SU-DHL-6 (cell line): ENCODE measurements around the gene ANO6.

Experiments
- H2AFZ ChIP-seq: fragments of 200-600 bp; sonication (generic); 2 replicates; pipeline ENCODE4 v1.6.1; 2014; ENCODE audit warnings: low read depth, mild to moderate bottlenecking, moderate library complexity, mixed read lengths, antibody characterized with exemption, low read length; ENCODE audit not compliant: severe bottlenecking
- H3F3A ChIP-seq: fragments of 200-600 bp; shearing (Covaris generic); 2 replicates; pipeline ENCODE4 v1.6.0; 2016; ENCODE audit warnings: antibody characterized with exemption, mild to moderate bottlenecking; ENCODE audit not compliant: insufficient read depth
- H3K27ac ChIP-seq: fragments of 200-600 bp; sonication (generic); 2 replicates; pipeline ENCODE4 v1.5.1; 2016; ENCODE audit warnings: low read depth, mild to moderate bottlenecking, low read length, moderate library complexity, mixed read lengths
- H3K27me3 ChIP-seq: fragments of 200-600 bp; sonication (generic), shearing (Covaris generic); 2 replicates; pipeline ENCODE4 v1.6.0; 2014; ENCODE audit warnings: mild to moderate bottlenecking, low read length
- H3K36me3 ChIP-seq: fragments of 200-600 bp; sonication (generic); 2 replicates; pipeline ENCODE4 v1.6.1; 2014; ENCODE audit warnings: mild to moderate bottlenecking, low read length, mixed read lengths
- H3K4me2 ChIP-seq: fragments of 300-600, 200-600 bp; shearing (Covaris generic), sonication (generic); 2 replicates; pipeline ENCODE4 v1.6.0; 2014; ENCODE audit warnings: low read length, low read depth, mild to moderate bottlenecking; ENCODE audit not compliant: poor library complexity, severe bottlenecking
- H3K4me3 ChIP-seq: fragments of 200-600 bp; sonication (generic); 2 replicates; pipeline ENCODE4 v1.5.1; 2014; ENCODE audit warnings: antibody characterized with exemption, low read length, mild to moderate bottlenecking, mixed read lengths; ENCODE audit not compliant: insufficient read depth, poor library complexity, severe bottlenecking
- H3K79me2 ChIP-seq: fragments of 200-600 bp; sonication (generic); 2 replicates; pipeline ENCODE4 v1.6.1; 2014; ENCODE audit warnings: mild to moderate bottlenecking, low read length, moderate library complexity; ENCODE audit not compliant: insufficient read depth
- H3K9ac ChIP-seq: fragments of 200-600 bp; sonication (generic); 2 replicates; pipeline ENCODE4 v1.7.0; 2014; ENCODE audit warnings: mild to moderate bottlenecking, low read length
- H3K9me2 ChIP-seq: fragments of 200-600 bp; sonication (generic); replicated peaks from 2 replicates; pipeline ENCODE4 v1.6.1; 2014; ENCODE audit warnings: low read length; ENCODE audit not compliant: insufficient read depth
- H3K9me3 ChIP-seq: fragments of 200-600 bp; sonication (generic); 2 replicates; pipeline ENCODE4 v1.6.1; 2014; ENCODE audit warnings: low read length, mixed read lengths; ENCODE audit not compliant: insufficient read depth
- H4K20me1 ChIP-seq: fragments of 200-600 bp; sonication (generic); 2 replicates; pipeline ENCODE4 v1.6.1; 2014; ENCODE audit warnings: low read depth, mild to moderate bottlenecking, antibody characterized with exemption, low read length, moderate library complexity, mixed read lengths
- EZH2phosphoT487 ChIP-seq: fragments of 200-600 bp; sonication (generic), shearing (Covaris generic); conservative IDR thresholded peaks from 2 replicates; pipeline ENCODE4 v1.6.1; 2018; ENCODE audit warnings: mild to moderate bottlenecking, antibody characterized with exemption, low read length, moderate library complexity, mixed read lengths
- TF ChIP-seq, protein P1 (sequence below): fragments of 200-600 bp; sonication (generic); IDR thresholded peaks from one replicate; pipeline ENCODE4 v1.5.1; 2017; ENCODE audit warnings: antibody characterized with exemption, mild to moderate bottlenecking, low read length, moderate library complexity; ENCODE audit not compliant: insufficient read depth, poor library complexity, severe bottlenecking

Gene ANO6

DNA sequence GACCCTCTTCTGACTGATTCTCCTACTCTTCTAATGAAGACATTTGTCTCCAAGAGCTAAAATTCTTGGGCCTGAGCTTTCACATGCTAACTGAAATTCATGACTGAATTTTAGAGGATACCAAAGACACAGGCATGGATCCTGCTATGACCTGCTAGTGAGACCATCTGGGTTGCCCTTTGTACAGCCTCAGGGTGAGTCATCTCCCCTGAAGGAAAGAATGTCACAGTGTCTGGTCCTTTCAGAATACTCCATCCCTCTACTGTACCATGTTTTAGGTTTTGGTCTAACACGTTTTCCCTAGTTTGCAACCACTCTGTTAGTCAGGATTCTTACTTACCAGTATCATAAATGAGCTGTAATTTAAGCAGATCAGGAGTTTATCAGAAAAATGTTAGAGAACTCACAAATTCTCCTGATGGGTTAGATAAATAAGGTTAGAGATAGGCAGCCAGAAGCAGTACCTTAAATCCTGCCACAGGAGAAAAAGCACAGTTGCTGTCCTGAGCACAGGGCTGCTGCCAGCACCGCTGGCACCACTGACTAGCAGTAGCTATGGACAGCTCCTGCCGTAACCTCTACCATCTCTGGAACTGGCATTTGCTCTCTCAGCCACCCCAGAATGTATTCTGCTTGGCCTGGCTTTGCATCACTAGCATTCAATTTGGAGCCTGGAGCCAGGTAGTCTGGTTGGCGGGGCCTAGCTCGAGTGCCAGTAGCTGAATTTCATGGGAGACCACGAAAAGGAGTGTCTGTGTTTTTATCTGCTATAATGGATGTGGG, 127.6 kb downstream of the ANO6 start:
- Histone ChIP-seq H3K27me3 (no peaks in the 10 kb centered on the region), H3K27ac (no peak overlapping the region), H3K36me3 (no peaks in the 10 kb centered on the region), H2AFZ (no peak overlapping the region), H3K79me2 (no peaks in the 10 kb centered on the region), H4K20me1 (no peaks in the 10 kb centered on the region), H3K4me2 (no peak overlapping the region), H3K9me2 (no peaks in the 10 kb centered on the region), H3F3A (no peaks in the 10 kb centered on the region), H3K4me3 (no peak overlapping the region), H3K9me3 (no peaks in the 10 kb centered on the region), H3K9ac (no peak overlapping the region)
- TF ChIP-seq, protein P1, sequence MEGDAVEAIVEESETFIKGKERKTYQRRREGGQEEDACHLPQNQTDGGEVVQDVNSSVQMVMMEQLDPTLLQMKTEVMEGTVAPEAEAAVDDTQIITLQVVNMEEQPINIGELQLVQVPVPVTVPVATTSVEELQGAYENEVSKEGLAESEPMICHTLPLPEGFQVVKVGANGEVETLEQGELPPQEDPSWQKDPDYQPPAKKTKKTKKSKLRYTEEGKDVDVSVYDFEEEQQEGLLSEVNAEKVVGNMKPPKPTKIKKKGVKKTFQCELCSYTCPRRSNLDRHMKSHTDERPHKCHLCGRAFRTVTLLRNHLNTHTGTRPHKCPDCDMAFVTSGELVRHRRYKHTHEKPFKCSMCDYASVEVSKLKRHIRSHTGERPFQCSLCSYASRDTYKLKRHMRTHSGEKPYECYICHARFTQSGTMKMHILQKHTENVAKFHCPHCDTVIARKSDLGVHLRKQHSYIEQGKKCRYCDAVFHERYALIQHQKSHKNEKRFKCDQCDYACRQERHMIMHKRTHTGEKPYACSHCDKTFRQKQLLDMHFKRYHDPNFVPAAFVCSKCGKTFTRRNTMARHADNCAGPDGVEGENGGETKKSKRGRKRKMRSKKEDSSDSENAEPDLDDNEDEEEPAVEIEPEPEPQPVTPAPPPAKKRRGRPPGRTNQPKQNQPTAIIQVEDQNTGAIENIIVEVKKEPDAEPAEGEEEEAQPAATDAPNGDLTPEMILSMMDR = no peak
- TF ChIP-seq EZH2phosphoT487 = no peak

DNA sequence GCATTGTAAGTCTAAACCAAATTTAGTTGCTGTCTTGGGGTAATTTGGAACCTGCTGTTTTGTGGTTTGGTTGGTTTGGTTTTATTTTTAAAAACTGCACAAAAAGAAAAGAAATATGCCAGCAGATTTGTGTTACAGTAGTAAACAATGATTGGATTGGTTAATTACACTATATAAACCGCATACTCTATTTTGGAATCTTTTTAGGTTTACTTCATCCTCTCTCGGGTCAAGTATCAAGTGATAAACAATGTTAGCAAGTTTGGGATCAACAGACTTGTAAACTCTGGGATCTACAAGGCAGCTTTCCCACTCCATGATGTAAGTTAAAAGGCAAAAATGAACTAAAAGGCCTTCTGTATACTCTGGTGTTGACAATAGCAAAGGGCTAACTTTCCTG, 132.4 kb downstream of the ANO6 start:
- Histone ChIP-seq H3K9me3 (no peaks in the 10 kb centered on the region), H3K9ac (no peak overlapping the region), H2AFZ (no peak overlapping the region), H3K27ac (no peak overlapping the region), H4K20me1 (no peaks in the 10 kb centered on the region), H3F3A (no peaks in the 10 kb centered on the region), H3K9me2 (no peaks in the 10 kb centered on the region), H3K79me2 (no peaks in the 10 kb centered on the region), H3K27me3 (no peaks in the 10 kb centered on the region), H3K4me3 (no peak overlapping the region), H3K4me2 (no peak overlapping the region), H3K36me3 (no peaks in the 10 kb centered on the region)
- no peak for TF ChIP-seq EZH2phosphoT487
- TF ChIP-seq, protein P1 = no peak

GRCh38 chr12:45348986-45349385, 133.1 kb downstream of the ANO6 start:
- H3K27ac ChIP-seq = no peak overlapping the region
- no peak overlapping the region for H3K4me2 ChIP-seq
- no peak overlapping the region for H2AFZ ChIP-seq
- no peaks in the 10 kb centered on the region for H3K9me2 ChIP-seq
- TF ChIP-seq EZH2phosphoT487 = no peak
- TF ChIP-seq, protein P1 = no peak
- no peaks in the 10 kb centered on the region for H3K27me3 ChIP-seq
- H3K4me3 ChIP-seq = no peak overlapping the region
- no peaks in the 10 kb centered on the region for H3K9me3 ChIP-seq
- no peaks in the 10 kb centered on the region for H3K36me3 ChIP-seq
- H3F3A ChIP-seq = no peaks in the 10 kb centered on the region
- H3K9ac ChIP-seq = no peak overlapping the region
- H3K79me2 ChIP-seq = no peaks in the 10 kb centered on the region
- H4K20me1 ChIP-seq = no peaks in the 10 kb centered on the region
